ENCODE data around the gene IKZF4.
"Not testable (repeated sequence)": the region's sequence is repeated elsewhere in the genome, so short reads cannot be mapped to it uniquely, and the experiment has no call there.

Gene IKZF4

GRCh38 chr12:55991110-55991509, 29.7 kb upstream of the IKZF4 start:
- no peak for DNase-seq (ENCODE audit: low read depth)
- TF ChIP-seq CTCF (IDR thresholded peaks at IDR 0.05; ENCODE audit: insufficient read depth, low read depth, low read length, missing control alignments): no peak
- no peak overlapping the region for H3K4me3 ChIP-seq (ENCODE audit: low read length)

- no peak overlapping the region for H3K4me3 ChIP-seq (ENCODE audit: low read length)
- no peak for DNase-seq (ENCODE audit: low read depth)
- TF ChIP-seq CTCF (IDR thresholded peaks at IDR 0.05; ENCODE audit: insufficient read depth, low read depth, low read length, missing control alignments): no peak
Observed at GRCh38 chr12:55993230-55993853, 27.5 kb upstream of the IKZF4 start.

- DNase-seq (ENCODE audit: low read depth): no peak
- no peak for TF ChIP-seq CTCF (IDR thresholded peaks at IDR 0.05; ENCODE audit: insufficient read depth, low read depth, low read length, missing control alignments)
Observed at GRCh38 chr12:55995366-55995765, 25.5 kb upstream of the IKZF4 start.

GRCh38 chr12:55996201-55996714, 24.6 kb upstream of the IKZF4 start:
- TF ChIP-seq CTCF (IDR thresholded peaks at IDR 0.05; ENCODE audit: insufficient read depth, low read depth, low read length, missing control alignments): peak; percentile 88
- peak overlapping the region; percentile 81 for H3K4me3 ChIP-seq (ENCODE audit: low read length)
- DNase-seq (ENCODE audit: low read depth): peak; percentile 70

More at GRCh38 chr12:55995366-55995765, 25.5 kb upstream of the IKZF4 start:
- no peak overlapping the region for H3K4me3 ChIP-seq (ENCODE audit: low read length)

GRCh38 chr12:55996715-55997534, 23.9 kb upstream of the IKZF4 start, which contains the start of gene SUOX:
TSS of gene SUOX (plus strand) at chr12:55997276. CDS start at chr12:56002222, 4,946 bp downstream.
- DNase-seq (ENCODE audit: low read depth): peak; percentile 94
- H3K4me3 ChIP-seq (ENCODE audit: low read length): peak within 1 kb of the TSS; percentile 81
- no peak for TF ChIP-seq CTCF (IDR thresholded peaks at IDR 0.05; ENCODE audit: insufficient read depth, low read depth, low read length, missing control alignments)

- peak overlapping the region; percentile 81 for H3K4me3 ChIP-seq (ENCODE audit: low read length)
- DNase-seq (ENCODE audit: low read depth): peak; percentile 17
- TF ChIP-seq CTCF (IDR thresholded peaks at IDR 0.05; ENCODE audit: insufficient read depth, low read depth, low read length, missing control alignments): no peak
Observed at GRCh38 chr12:55997535-55997859, 23.3 kb upstream of the IKZF4 start.

- not testable (repeated sequence) for H3K4me3 ChIP-seq (ENCODE audit: low read length); DNase-seq (ENCODE audit: low read depth)
Observed at GRCh38 chr12:55999522-55999921, 21.3 kb upstream of the IKZF4 start.

GRCh38 chr12:55999999-56000540, 20.8 kb upstream of the IKZF4 start:
- not testable (repeated sequence) for DNase-seq (ENCODE audit: low read depth); H3K4me3 ChIP-seq (ENCODE audit: low read length)

Measured in epithelial cell of esophagus (primary cell).